Rectal smooth muscle tissue (tissue), 1 donor: ENCODE data around the gene HORMAD2.

ENCODE experiments used
- H3K27ac ChIP-seq: one replicate; pipeline ENCODE4 v1.7.0; 2013; ENCODE audit warnings: low read depth, low read length, inconsistent platforms
- H3K27me3 ChIP-seq: one replicate; pipeline ENCODE4 v1.7.0; 2013; ENCODE audit warnings: low read length; ENCODE audit not compliant: control insufficient read depth, insufficient read depth
- H3K36me3 ChIP-seq: one replicate; pipeline ENCODE4 v1.7.0; 2013; ENCODE audit warnings: low read length; ENCODE audit not compliant: control insufficient read depth, insufficient read depth
- H3K4me1 ChIP-seq: one replicate; pipeline ENCODE4 v1.7.0; 2013; ENCODE audit warnings: low read length; ENCODE audit not compliant: control insufficient read depth, insufficient read depth
- H3K4me3 ChIP-seq: one replicate; pipeline ENCODE4 v1.7.0; 2013; ENCODE audit warnings: low read length
- H3K9ac ChIP-seq: one replicate; pipeline ENCODE4 v1.7.0; 2013; ENCODE audit warnings: low read length

The HORMAD2 gene

GRCh38 chr22:30079952-30080533 is at the start of gene HORMAD2:
HORMAD2 (plus strand) TSS chr22:30080464; CDS start chr22:30093953, 13,489 bp downstream.
- no peaks in the 10 kb centered on the region for H3K4me1 ChIP-seq
- no peak within 1 kb of the TSS for H3K9ac ChIP-seq
- no peaks in the 10 kb centered on the region for H3K27me3 ChIP-seq
- no peaks in the 10 kb centered on the region for H3K36me3 ChIP-seq
- no peak within 1 kb of the TSS for H3K4me3 ChIP-seq
- H3K27ac ChIP-seq, result no peak within 1 kb of the TSS

- Histone ChIP-seq H3K36me3 (peaks cover 8% of the 10 kb centered on the region), H3K4me3 (no peak overlapping the region), H3K27me3 (no peaks in the 10 kb centered on the region), H3K4me1 (no peaks in the 10 kb centered on the region), H3K27ac (no peak overlapping the region), H3K9ac (no peak overlapping the region)
Measured at GRCh38 chr22:30031328-30031727, 48.9 kb upstream of the HORMAD2 start.

- Histone ChIP-seq H3K4me3 (no peak overlapping the region), H3K4me1 (no peaks in the 10 kb centered on the region), H3K27ac (no peak overlapping the region), H3K36me3 (peaks cover 6% of the 10 kb centered on the region), H3K27me3 (no peaks in the 10 kb centered on the region), H3K9ac (no peak overlapping the region)
Measured at GRCh38 chr22:30031764-30032455, 48.4 kb upstream of the HORMAD2 start.

- no peaks in the 10 kb centered on the region for H3K4me1 ChIP-seq
- H3K27ac ChIP-seq, result no peak overlapping the region
- H3K27me3 ChIP-seq, result no peaks in the 10 kb centered on the region
- H3K9ac ChIP-seq, result no peak overlapping the region
- no peak overlapping the region for H3K4me3 ChIP-seq
- H3K36me3 ChIP-seq, result no peaks in the 10 kb centered on the region
Measured at GRCh38 chr22:30033137-30033536, 47.1 kb upstream of the HORMAD2 start.

GRCh38 chr22:30033901-30034300 is 46.4 kb upstream of the HORMAD2 start:
- Histone ChIP-seq H3K4me1 (no peaks in the 10 kb centered on the region), H3K27ac (no peak overlapping the region), H3K4me3 (no peak overlapping the region)

GRCh38 chr22:30036656-30037055 is 43.6 kb upstream of the HORMAD2 start:
- H3K9ac ChIP-seq, result no peak overlapping the region
- H3K27ac ChIP-seq, result no peak overlapping the region
- H3K27me3 ChIP-seq, result no peaks in the 10 kb centered on the region
- H3K4me1 ChIP-seq, result no peaks in the 10 kb centered on the region
- no peak overlapping the region for H3K4me3 ChIP-seq
- no peaks in the 10 kb centered on the region for H3K36me3 ChIP-seq

More at GRCh38 chr22:30033901-30034300, 46.4 kb upstream of the HORMAD2 start:
- Histone ChIP-seq H3K27me3 (no peaks in the 10 kb centered on the region), H3K36me3 (no peaks in the 10 kb centered on the region), H3K9ac (no peak overlapping the region)

- Histone ChIP-seq H3K36me3 (no peaks in the 10 kb centered on the region), H3K4me3 (no peak overlapping the region), H3K27me3 (no peaks in the 10 kb centered on the region), H3K27ac (no peak overlapping the region), H3K9ac (no peak overlapping the region), H3K4me1 (no peaks in the 10 kb centered on the region)
Measured at GRCh38 chr22:30038219-30038618, 42.0 kb upstream of the HORMAD2 start.

- H3K27me3 ChIP-seq, result no peaks in the 10 kb centered on the region
- no peaks in the 10 kb centered on the region for H3K4me1 ChIP-seq
- H3K36me3 ChIP-seq, result no peaks in the 10 kb centered on the region
- H3K9ac ChIP-seq, result no peak overlapping the region
- no peak overlapping the region for H3K27ac ChIP-seq
- H3K4me3 ChIP-seq, result no peak overlapping the region
Measured at GRCh38 chr22:30040499-30041260, 39.6 kb upstream of the HORMAD2 start.

GRCh38 chr22:30041475-30041874 is 38.8 kb upstream of the HORMAD2 start:
- Histone ChIP-seq H3K36me3 (no peaks in the 10 kb centered on the region), H3K9ac (no peak overlapping the region), H3K4me1 (no peaks in the 10 kb centered on the region), H3K27ac (no peak overlapping the region), H3K4me3 (no peak overlapping the region), H3K27me3 (no peaks in the 10 kb centered on the region)

- Histone ChIP-seq H3K36me3 (no peaks in the 10 kb centered on the region), H3K4me1 (no peaks in the 10 kb centered on the region), H3K4me3 (no peak overlapping the region), H3K9ac (no peak overlapping the region), H3K27ac (no peak overlapping the region), H3K27me3 (no peaks in the 10 kb centered on the region)
Measured at GRCh38 chr22:30041881-30042280, 38.4 kb upstream of the HORMAD2 start.

GRCh38 chr22:30043161-30043560 is 37.1 kb upstream of the HORMAD2 start:
- H3K27ac ChIP-seq, result no peak overlapping the region
- no peaks in the 10 kb centered on the region for H3K36me3 ChIP-seq
- H3K4me1 ChIP-seq, result no peaks in the 10 kb centered on the region
- H3K4me3 ChIP-seq, result no peak overlapping the region
- H3K27me3 ChIP-seq, result no peaks in the 10 kb centered on the region
- H3K9ac ChIP-seq, result no peak overlapping the region

GRCh38 chr22:30044369-30044768 is 35.9 kb upstream of the HORMAD2 start:
- no peaks in the 10 kb centered on the region for H3K4me1 ChIP-seq
- no peaks in the 10 kb centered on the region for H3K36me3 ChIP-seq
- H3K9ac ChIP-seq, result no peak overlapping the region
- no peak overlapping the region for H3K4me3 ChIP-seq
- no peak overlapping the region for H3K27ac ChIP-seq
- H3K27me3 ChIP-seq, result no peaks in the 10 kb centered on the region
